Liver (tissue), 9 donors: ENCODE measurements around the gene B3GNT5. TPM values are rescaled to one million over a fixed set of nuclear protein-coding genes. Genes with fewer than 3 reads are reported as not detected.

Experiments used
- DNase-seq: peaks from one replicate; pipeline ENCODE4 v3.0.0-alpha.2; 2017; ENCODE audit warnings: low spot score
- H3K27ac ChIP-seq, 2 donors: one replicate each; pipeline ENCODE4 v1.7.0; 2013; ENCODE audit warnings: inconsistent platforms in 2 of 2, low read length in 2 of 2, control low read depth in 1 of 2, low read depth in 1 of 2, mild to moderate bottlenecking in 1 of 2
- H3K27me3 ChIP-seq, 4 donors: one replicate each; pipeline versions ENCODE4 v1.6.1 to v1.7.0; 2013; ENCODE audit warnings: low read length in 3 of 4, inconsistent platforms in 1 of 4, mild to moderate bottlenecking in 1 of 4, moderate library complexity in 1 of 4; ENCODE audit not compliant: control insufficient read depth in 4 of 4, insufficient read depth in 4 of 4
- H3K36me3 ChIP-seq, 4 donors: one replicate each; pipeline versions ENCODE4 v1.6.1 to v1.7.0; 2013; ENCODE audit warnings: low read length in 3 of 4, mild to moderate bottlenecking in 3 of 4, low read depth in 1 of 4, moderate library complexity in 1 of 4; ENCODE audit not compliant: control insufficient read depth in 4 of 4, insufficient read depth in 3 of 4
- H3K4me1 ChIP-seq, 4 donors: one replicate each; pipeline versions ENCODE4 v1.6.1 to v1.7.0; 2013; ENCODE audit warnings: low read length in 3 of 4, mild to moderate bottlenecking in 3 of 4, moderate library complexity in 1 of 4; ENCODE audit not compliant: control insufficient read depth in 4 of 4, insufficient read depth in 4 of 4
- H3K4me3 ChIP-seq, 3 donors: one replicate each; pipeline versions ENCODE4 v1.6.1 to v1.7.0; 2013; ENCODE audit warnings: low read length in 3 of 3, control low read depth in 1 of 3, low read depth in 1 of 3, mild to moderate bottlenecking in 1 of 3
- H3K9ac ChIP-seq, 2 donors: one replicate each; pipeline ENCODE4 v1.7.0; 2013; ENCODE audit warnings: low read length in 2 of 2, mild to moderate bottlenecking in 2 of 2, moderate library complexity in 2 of 2, control low read depth in 1 of 2, low read depth in 1 of 2
- H3K9me3 ChIP-seq, 4 donors: one replicate each; pipeline versions ENCODE4 v1.6.1 to v1.7.0; 2013; ENCODE audit warnings: low read length in 3 of 4; ENCODE audit not compliant: control insufficient read depth in 4 of 4
- EGR1 ChIP-seq, 2 donors: IDR thresholded peaks; 2 replicates each; pipeline ENCODE4 v1.6.1; 2016 to 2018; ENCODE audit warnings: antibody characterized with exemption in 2 of 2, low read depth in 2 of 2
- FOXA1 ChIP-seq: IDR thresholded peaks from 2 replicates; pipeline ENCODE4 v1.6.1; 2016; ENCODE audit warnings: antibody characterized with exemption
- FOXA2 ChIP-seq: IDR thresholded peaks from 2 replicates; pipeline ENCODE4 v1.6.1; 2016; ENCODE audit warnings: antibody characterized with exemption
- HNF4A ChIP-seq, 2 donors: conservative IDR thresholded peaks; 2 replicates each; pipeline ENCODE4 v1.6.1; 2016; ENCODE audit warnings: antibody characterized with exemption in 2 of 2, mild to moderate bottlenecking in 2 of 2
- HNF4G ChIP-seq: IDR thresholded peaks from 2 replicates; pipeline ENCODE4 v1.6.1; 2016; ENCODE audit warnings: antibody characterized with exemption
- JUND ChIP-seq, 2 donors: IDR thresholded peaks; 2 replicates each; pipeline ENCODE4 v1.6.1; 2016; ENCODE audit warnings: antibody characterized with exemption in 2 of 2
- RXRA ChIP-seq, 2 donors: IDR thresholded peaks; 2 replicates each; pipeline ENCODE4 v1.6.1; 2017 to 2018; ENCODE audit warnings: antibody characterized with exemption in 2 of 2, mild to moderate bottlenecking in 1 of 2
- SP1 ChIP-seq: IDR thresholded peaks from 2 replicates; pipeline ENCODE4 v1.6.1; 2018; ENCODE audit warnings: antibody characterized with exemption, mild to moderate bottlenecking
- TAF1 ChIP-seq: conservative IDR thresholded peaks from 2 replicates; pipeline ENCODE4 v1.6.1; 2016; ENCODE audit warnings: antibody characterized with exemption, mild to moderate bottlenecking
- WGBS: extraction: QIAGEN DNeasy Blood & Tissue Kit; methylation state at CpG from one replicate; pipeline ENCODE4 v1.1.7; 2013; 5-methylcytosine and 5-hydroxymethylcytosine counted together
- polyA plus RNA-seq, 2 donors: library from polyadenylated mRNA; stranded (reverse) in 1 of 2; unstranded in 1 of 2; fragments of 200-250 nt in 1 of 2; fragments of >200 nt in 1 of 2; fragmentation: Nextera tagmentation in 1 of 2; extraction: Ambion mirVana in 1 of 2; gene quantifications; one replicate each; pipeline versions ENCODE4 v1.2.1 to v1.2.3, GENCODE V29; 2013 to 2015
- total RNA-seq, 2 donors: library from RNA; depleted of rRNA; stranded (reverse); fragments of >200 nt; gene quantifications; one replicate each; pipeline ENCODE4 v1.2.3, GENCODE V29; 2014
- TF ChIP-seq, protein P1 (sequence below): fragments of 150-350 bp; IDR thresholded peaks from 2 replicates; pipeline ENCODE4 v1.5.1; 2017; ENCODE audit warnings: improper control_type of control experiment, low read depth, low read length; ENCODE audit not compliant: missing input control
- TF ChIP-seq, protein P2 (sequence below): IDR thresholded peaks from 2 replicates; pipeline ENCODE4 v1.6.1; 2016; ENCODE audit warnings: antibody characterized with exemption
- donor health status: healthy.
- donor health status: healthy.
- donor health status: healthy.
- donor health status: healthy.
- donor health status: healthy.

The B3GNT5 gene
- total and polyA plus RNA-seq, 4 donors = 0.22 to 1.8 (median 0.53) TPM

DNA sequence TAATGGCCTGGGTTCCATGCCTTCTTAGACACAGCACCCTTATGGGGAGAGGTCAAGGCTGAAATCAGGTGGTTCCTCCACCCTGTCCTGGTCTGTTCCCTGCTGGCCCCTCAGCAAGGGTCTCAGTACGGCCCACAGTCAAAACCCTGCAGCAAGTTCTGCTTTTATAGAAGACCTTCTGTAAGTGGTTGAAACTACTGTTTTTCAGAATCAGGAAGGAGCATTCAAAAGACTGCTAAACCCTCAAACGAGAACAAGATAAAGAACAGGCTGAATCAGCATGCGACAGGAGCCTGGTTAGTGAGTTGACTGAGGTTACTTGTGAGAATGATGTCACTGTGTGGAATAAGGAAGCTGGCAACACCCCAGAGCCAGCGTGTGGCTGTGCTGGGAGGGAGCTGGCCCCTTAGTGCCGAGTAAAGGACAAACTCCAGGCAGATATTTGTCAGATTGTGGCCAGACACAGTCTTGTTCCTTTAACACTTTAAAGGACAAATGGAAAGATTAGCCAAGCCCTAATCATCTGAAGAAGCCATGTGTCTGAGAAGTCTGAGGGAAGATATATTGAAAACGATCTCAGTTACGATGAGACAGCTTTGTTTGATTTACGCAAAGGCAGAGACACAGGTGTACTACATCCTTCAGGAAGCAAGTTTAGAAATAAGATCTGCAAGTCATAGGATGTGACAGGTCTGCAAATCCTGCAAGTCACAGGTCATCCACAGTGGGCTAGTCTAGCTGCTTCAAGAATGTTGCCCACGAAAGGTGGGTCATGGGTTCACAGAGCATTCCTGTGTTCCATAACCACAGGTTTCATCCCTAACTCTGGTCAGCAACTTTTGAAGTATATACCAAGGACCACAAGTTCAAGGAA, 54.0 kb downstream of the B3GNT5 start:
- no peak for DNase-seq
- no peaks in the 10 kb centered on the region for H3K27me3 ChIP-seq
- H3K9me3 ChIP-seq = no peaks in the 10 kb centered on the region
- TF ChIP-seq RXRA (IDR thresholded peaks at IDR 0.05) (peak in 1 of 2 donors; percentile 23), JUND (IDR thresholded peaks at IDR 0.05) (peak; percentile 12 to 16), TAF1 (no peak), SP1 (peak; percentile 24)
- TF ChIP-seq, protein P1, sequence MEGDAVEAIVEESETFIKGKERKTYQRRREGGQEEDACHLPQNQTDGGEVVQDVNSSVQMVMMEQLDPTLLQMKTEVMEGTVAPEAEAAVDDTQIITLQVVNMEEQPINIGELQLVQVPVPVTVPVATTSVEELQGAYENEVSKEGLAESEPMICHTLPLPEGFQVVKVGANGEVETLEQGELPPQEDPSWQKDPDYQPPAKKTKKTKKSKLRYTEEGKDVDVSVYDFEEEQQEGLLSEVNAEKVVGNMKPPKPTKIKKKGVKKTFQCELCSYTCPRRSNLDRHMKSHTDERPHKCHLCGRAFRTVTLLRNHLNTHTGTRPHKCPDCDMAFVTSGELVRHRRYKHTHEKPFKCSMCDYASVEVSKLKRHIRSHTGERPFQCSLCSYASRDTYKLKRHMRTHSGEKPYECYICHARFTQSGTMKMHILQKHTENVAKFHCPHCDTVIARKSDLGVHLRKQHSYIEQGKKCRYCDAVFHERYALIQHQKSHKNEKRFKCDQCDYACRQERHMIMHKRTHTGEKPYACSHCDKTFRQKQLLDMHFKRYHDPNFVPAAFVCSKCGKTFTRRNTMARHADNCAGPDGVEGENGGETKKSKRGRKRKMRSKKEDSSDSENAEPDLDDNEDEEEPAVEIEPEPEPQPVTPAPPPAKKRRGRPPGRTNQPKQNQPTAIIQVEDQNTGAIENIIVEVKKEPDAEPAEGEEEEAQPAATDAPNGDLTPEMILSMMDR = no peak
- peak overlapping the region in 1 of 2 donors; percentile 44 for H3K27ac ChIP-seq
- peaks cover 2 to 10% (median 6%) of the 10 kb centered on the region in 4 donors for H3K4me1 ChIP-seq
- no peaks in the 10 kb centered on the region for H3K36me3 ChIP-seq
- WGBS = 46% methylated on average over 9 of the region's 9 CpGs
- no peak overlapping the region for H3K4me3 ChIP-seq
- H3K9ac ChIP-seq = peak overlapping the region in 1 of 2 donors; percentile 30

DNA sequence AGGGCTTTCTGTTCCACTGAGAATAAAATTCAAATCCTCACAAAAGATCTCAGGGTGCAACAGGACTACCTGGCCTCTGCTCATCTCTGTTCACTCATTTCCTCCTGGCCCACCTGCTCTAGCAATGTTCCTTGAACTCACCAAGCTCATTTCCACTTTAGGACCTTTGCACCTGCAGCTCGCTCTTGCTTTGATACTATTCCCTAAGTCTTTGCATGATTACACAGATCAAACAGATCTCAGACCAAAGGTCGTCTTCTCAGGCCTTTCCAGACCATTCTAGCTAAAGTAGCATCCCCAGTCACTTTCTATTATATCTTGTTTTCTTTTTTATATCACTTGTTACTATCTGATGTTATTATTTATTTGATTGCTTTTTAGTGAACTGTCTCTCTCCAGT, 54.7 kb downstream of the B3GNT5 start:
- DNase-seq = no peak
- H3K9me3 ChIP-seq = no peaks in the 10 kb centered on the region
- no peak overlapping the region for H3K4me3 ChIP-seq
- H3K36me3 ChIP-seq = no peaks in the 10 kb centered on the region
- 52% methylated on average over 2 of the region's 2 CpGs for WGBS
- H3K4me1 ChIP-seq = peaks cover 2 to 10% (median 6%) of the 10 kb centered on the region in 4 donors
- no peak overlapping the region for H3K27ac ChIP-seq
- TF ChIP-seq RXRA (IDR thresholded peaks at IDR 0.05) (no peak), HNF4A (conservative IDR thresholded peaks at IDR 0.05) (peak; percentile 41 to 43)
- no peak overlapping the region for H3K9ac ChIP-seq
- H3K27me3 ChIP-seq = no peaks in the 10 kb centered on the region

DNA sequence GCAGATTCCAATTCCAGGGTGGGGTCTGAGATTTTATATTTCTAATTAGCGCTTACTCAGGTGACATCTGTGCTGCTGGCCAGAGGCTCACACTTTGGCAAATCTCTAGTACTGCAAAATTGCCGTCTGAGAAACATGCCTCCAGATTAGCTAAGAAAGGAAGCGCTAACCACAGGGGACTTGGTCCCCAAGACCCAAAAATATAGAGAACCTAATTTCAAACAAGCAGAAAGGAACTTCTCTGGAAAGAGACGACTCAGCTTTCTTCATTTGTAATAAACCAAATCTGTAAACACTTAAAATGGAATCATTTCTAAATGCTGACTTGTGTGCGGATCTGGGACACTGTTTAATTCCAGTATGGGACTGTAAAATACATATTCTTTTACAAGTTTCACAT, 55.7 kb downstream of the B3GNT5 start:
- whole genome bisulfite sequencing = 88% methylated on average over 5 of the region's 5 CpGs
- Histone ChIP-seq H3K9ac (no peak overlapping the region), H3K36me3 (no peaks in the 10 kb centered on the region), H3K27ac (no peak overlapping the region), H3K4me3 (no peak overlapping the region), H3K27me3 (no peaks in the 10 kb centered on the region), H3K9me3 (no peaks in the 10 kb centered on the region), H3K4me1 (peaks cover 2 to 10% (median 6%) of the 10 kb centered on the region in 4 donors)
- no peak for TF ChIP-seq FOXA2
- TF ChIP-seq EGR1 (IDR thresholded peaks at IDR 0.05; ENCODE audit: low read depth in 2 of 2) = no peak
- TF ChIP-seq, protein P2, sequence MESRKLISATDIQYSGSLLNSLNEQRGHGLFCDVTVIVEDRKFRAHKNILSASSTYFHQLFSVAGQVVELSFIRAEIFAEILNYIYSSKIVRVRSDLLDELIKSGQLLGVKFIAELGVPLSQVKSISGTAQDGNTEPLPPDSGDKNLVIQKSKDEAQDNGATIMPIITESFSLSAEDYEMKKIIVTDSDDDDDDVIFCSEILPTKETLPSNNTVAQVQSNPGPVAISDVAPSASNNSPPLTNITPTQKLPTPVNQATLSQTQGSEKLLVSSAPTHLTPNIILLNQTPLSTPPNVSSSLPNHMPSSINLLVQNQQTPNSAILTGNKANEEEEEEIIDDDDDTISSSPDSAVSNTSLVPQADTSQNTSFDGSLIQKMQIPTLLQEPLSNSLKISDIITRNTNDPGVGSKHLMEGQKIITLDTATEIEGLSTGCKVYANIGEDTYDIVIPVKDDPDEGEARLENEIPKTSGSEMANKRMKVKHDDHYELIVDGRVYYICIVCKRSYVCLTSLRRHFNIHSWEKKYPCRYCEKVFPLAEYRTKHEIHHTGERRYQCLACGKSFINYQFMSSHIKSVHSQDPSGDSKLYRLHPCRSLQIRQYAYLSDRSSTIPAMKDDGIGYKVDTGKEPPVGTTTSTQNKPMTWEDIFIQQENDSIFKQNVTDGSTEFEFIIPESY = no peak
- no peak for TF ChIP-seq FOXA1
- TF ChIP-seq HNF4G = no peak
- TF ChIP-seq JUND (IDR thresholded peaks at IDR 0.05) = no peak
- no peak for DNase-seq
